HepG2 (cell line): ENCODE data around the gene BTBD6. TPM values are rescaled to one million over a fixed set of nuclear protein-coding genes. Genes with fewer than 3 reads are reported as not detected.

Experiments
- ATAC-seq: fragments of 200-7000 bp; cut with Tn5 transposase; 3 replicates; pipeline ENCODE4 v1.9.1; 2020; ENCODE audit warnings: mild to moderate bottlenecking, moderate library complexity
- BruUV-seq: library from RNA; stranded (reverse); fragments of 400-500 nt; replicated peaks from 2 replicates; lab custom pipeline; 2021; lab: Mats Ljungman, UMichigan
- CTCF ChIA-PET: fragments of 300-600 bp; formaldehyde crosslinking; extraction: SDS; loops from one replicate; lab custom pipeline; 2021; ENCODE audit warnings: low total read pairs, inconsistent platforms, low intra/inter-chr PET ratio; lab: Yijun Ruan, JAX
- POLR2A ChIA-PET: fragments of 350-600 bp; sonication (Branson Sonifier 250); formaldehyde crosslinking; loops from one replicate; lab custom pipeline; 2020; ENCODE audit warnings: antibody characterized with exemption, inconsistent platforms; lab: Yijun Ruan, JAX
- DNase-seq: peaks from one replicate; pipeline ENCODE4 v3.0.0-alpha.2; 2015; ENCODE audit warnings: low spot score
- FAIRE-seq: peaks from 3 replicates; lab custom pipeline; 2011; peaks lifted over from hg19 to GRCh38; lab: Jason Lieb, UNC
- H2AFZ ChIP-seq: one replicate; pipeline ENCODE4 v1.6.1; 2011; ENCODE audit warnings: low read length, inconsistent platforms
- H3K27ac ChIP-seq: fragments of 300-600 bp; 3 replicates; pipeline ENCODE4 v1.8.0; 2011; ENCODE audit warnings: mixed run types, mild to moderate bottlenecking, mixed read lengths, low read length, inconsistent platforms; ENCODE audit not compliant: insufficient read depth; ENCODE audit errors: extremely low read length
- H3K27me3 ChIP-seq, 2 experiments: fragments of 200-600 bp in 1 of 2; 2 replicates in 1 of 2; 3 replicates in 1 of 2; pipeline versions ENCODE4 v1.6.0 to v1.8.0; 2011; ENCODE audit warnings: low read length in 2 of 2, mild to moderate bottlenecking in 2 of 2, moderate library complexity in 2 of 2, inconsistent platforms in 1 of 2; ENCODE audit not compliant: insufficient read depth in 2 of 2, control insufficient read depth in 1 of 2
- H3K36me3 ChIP-seq, 2 experiments: fragments of 200-600 bp in 1 of 2; replicated peaks in 1 of 2; 2 replicates in 1 of 2; 3 replicates in 1 of 2; pipeline versions ENCODE4 v1.5.1 to v1.8.0; 2011; ENCODE audit warnings: low read length in 2 of 2, inconsistent platforms in 1 of 2; ENCODE audit not compliant: insufficient read depth in 2 of 2, control insufficient read depth in 1 of 2
- H3K4me1 ChIP-seq: 2 replicates; pipeline ENCODE4 v1.5.1; 2012; ENCODE audit warnings: low read length, inconsistent platforms; ENCODE audit not compliant: insufficient read depth
- H3K4me2 ChIP-seq: 2 replicates; pipeline ENCODE4 v1.6.0; 2011; ENCODE audit warnings: low read depth, low read length, inconsistent platforms
- H3K4me3 ChIP-seq, 3 experiments: fragments of 200-600 bp in 1 of 3; sonication (generic), shearing (Covaris generic) in 1 of 3; replicated peaks in 1 of 3; 2 replicates each; pipeline ENCODE4 v1.5.1; 2011 to 2016; ENCODE audit warnings: low read length in 3 of 3, inconsistent platforms in 2 of 3, low read depth in 2 of 3, mild to moderate bottlenecking in 2 of 3, control low read depth in 1 of 3, mixed read lengths in 1 of 3; ENCODE audit not compliant: insufficient read depth in 1 of 3
- H3K79me2 ChIP-seq: one replicate; pipeline ENCODE4 v1.6.1; 2011; ENCODE audit warnings: low read length, inconsistent platforms; ENCODE audit not compliant: insufficient read depth
- H3K9ac ChIP-seq: 2 replicates; pipeline ENCODE4 v1.6.0; 2011; ENCODE audit warnings: mild to moderate bottlenecking, low read depth, low read length, inconsistent platforms; ENCODE audit not compliant: insufficient read depth
- H3K9me3 ChIP-seq: 2 replicates; pipeline ENCODE4 v1.5.1; 2012; ENCODE audit warnings: mild to moderate bottlenecking, low read length
- H4K20me1 ChIP-seq: 2 replicates; pipeline ENCODE4 v1.6.0; 2011; ENCODE audit warnings: inconsistent platforms, mild to moderate bottlenecking, low read length, moderate library complexity; ENCODE audit not compliant: insufficient read depth
- AGO2 ChIP-seq: fragments of 200-400 bp; formaldehyde crosslinking; optimal IDR thresholded peaks from 2 replicates; pipeline ENCODE3; 2017; ENCODE audit warnings: mild to moderate bottlenecking, low read depth, low read length, moderate library complexity
- RBM22 ChIP-seq: fragments of 200-400 bp; formaldehyde crosslinking; optimal IDR thresholded peaks from 2 replicates; pipeline ENCODE3; 2017; ENCODE audit warnings: mild to moderate bottlenecking, low read length, moderate library complexity
- ZBTB3 ChIP-seq: sonication (generic); formaldehyde crosslinking; IDR thresholded peaks from 2 replicates; pipeline ENCODE4 v1.4.0; 2020; ENCODE audit warnings: low read depth, mild to moderate bottlenecking, moderate library complexity, missing genetic modification reagents, borderline replicate concordance
- ZKSCAN8 ChIP-seq: IDR thresholded peaks from 2 replicates; pipeline ENCODE4 v1.6.1; 2016; ENCODE audit warnings: borderline replicate concordance, missing genetic modification reagents, missing compliant biosample characterization
- WGBS: methylation state at CpG from one replicate; pipeline ENCODE4 v1.1.6; 2017; ENCODE audit warnings: low lambda C conversion rate; 5-methylcytosine and 5-hydroxymethylcytosine counted together
- in situ Hi-C: cut with HindIII; loops from 2 replicates; pipeline ENCODE4 v1.10.0; 2017; ENCODE audit warnings: low pct_unique_long_range_greater_than_20kb; ENCODE audit not compliant: extremely low pct_ligation_motif_present
- intact Hi-C: fragments of 100-400 bp; cut with micrococcal nuclease; formaldehyde crosslinking; loops from one replicate; pipeline ENCODE4 v1.10.0; 2022; ENCODE audit not compliant: unreplicated experiment
- polyA plus RNA-seq, 8 experiments: library from polyadenylated mRNA; depleted of rRNA in 3 of 8; stranded (reverse) in 7 of 8; unstranded in 1 of 8; fragments of >200 nt; fragmentation: Illumina TruSeq in 4 of 8; extraction: Trizol in 4 of 8; gene quantifications; 2 replicates each; pipeline versions ENCODE4 v1.2.1 to v1.2.3, GENCODE V29; 2011 to 2016; ENCODE audit warnings: low read depth in 4 of 8, missing spikeins in 1 of 8, mixed read lengths in 1 of 8; ENCODE audit not compliant: insufficient read depth in 1 of 8
- total RNA-seq, 5 experiments: library from RNA; depleted of rRNA; stranded (reverse); fragments of >200 nt; fragmentation: Illumina TruSeq; extraction: Trizol; gene quantifications; 2 replicates each; pipeline ENCODE4 v1.2.3, GENCODE V29; 2016; ENCODE audit warnings: low read depth in 1 of 5

BTBD6 gene
- total and polyA plus RNA-seq, 2 of the 13 experiments (the other 11 are each of a cell fraction or from before 2014, with no cell fraction given), result not detected

DNA sequence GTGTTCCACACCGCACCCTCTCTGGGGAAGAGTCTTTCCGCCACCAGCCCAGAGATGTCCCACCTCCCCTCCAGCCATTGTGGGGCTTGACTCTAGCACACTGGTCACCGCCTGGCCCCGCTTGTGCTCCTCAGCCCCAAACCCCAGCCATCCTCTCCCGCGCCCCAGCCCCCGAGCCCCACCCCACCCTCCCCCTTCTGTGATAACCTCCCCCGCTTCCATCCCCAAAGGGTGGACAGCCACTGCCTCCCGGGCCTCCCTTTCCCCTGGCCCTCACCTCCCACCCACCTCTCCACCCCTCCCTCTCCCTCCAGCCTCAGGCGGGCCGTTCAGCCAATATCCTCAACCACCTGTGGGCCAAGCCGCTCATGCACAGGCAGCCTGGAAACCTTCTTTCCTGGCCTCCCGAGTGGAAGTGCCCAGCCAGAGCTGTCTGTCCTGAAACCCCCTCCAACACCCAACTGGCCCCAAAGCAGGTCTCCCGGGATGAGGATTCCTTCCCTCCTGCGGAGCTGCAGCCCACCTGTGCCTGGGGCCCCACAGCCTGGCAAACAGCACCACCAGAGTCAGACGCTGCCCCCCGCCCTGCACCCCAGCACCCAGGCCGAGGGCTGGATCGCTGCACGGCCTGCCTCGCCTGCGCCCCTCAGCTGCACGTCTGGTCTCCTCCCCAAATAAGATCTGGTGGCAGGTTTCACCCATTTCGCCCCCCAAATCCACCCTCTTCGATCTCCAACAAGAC is 40.2 kb upstream of the BTBD6 start:
- Histone ChIP-seq H3K9me3 (no peaks in the 10 kb centered on the region), H3K27ac (no peak overlapping the region), H3K4me2 (no peak overlapping the region), H3K36me3 (peaks cover 3 to 5% of the 10 kb centered on the region in 2 experiments; a peak in 2 of 5 replicates), H4K20me1 (no peaks in the 10 kb centered on the region; the same call in 1 of the 2 replicates), H2AFZ (no peak overlapping the region), H3K4me1 (peaks cover 7% of the 10 kb centered on the region; the same call in 1 of the 2 replicates), H3K27me3 (no peaks in the 10 kb centered on the region; a peak in 2 of 5 replicates), H3K79me2 (no peaks in the 10 kb centered on the region), H3K9ac (no peak overlapping the region), H3K4me3 (no peak overlapping the region)
- in situ Hi-C loops (no loop called here), intact Hi-C loops (no loop called here)
- DNase-seq, result no peak
- TF ChIP-seq AGO2, result peak; percentile 24
- no peak for TF ChIP-seq ZBTB3 (CRISPR knock-in tag)
- peak; percentile 6 for TF ChIP-seq RBM22
- ATAC-seq, result no peak
- ChIA-PET POLR2A (no interaction called here), CTCF (no interaction called here)
- no peak for FAIRE-seq
- no TSS peak for BruUV-seq
- WGBS, result 63% methylated on average over 16 of the region's 25 CpGs

- H3K36me3 ChIP-seq, result peaks cover 6 to 8% of the 10 kb centered on the region in 2 experiments; a peak in 3 of 5 replicates
- H3K4me2 ChIP-seq, result no peak overlapping the region
- ChIA-PET CTCF (no interaction called here), POLR2A (no interaction called here)
- H3K4me1 ChIP-seq, result peaks cover 7% of the 10 kb centered on the region; the same call in 1 of the 2 replicates
- no TSS peak for BruUV-seq
- H3K79me2 ChIP-seq, result no peaks in the 10 kb centered on the region
- no peak for TF ChIP-seq ZKSCAN8 (CRISPR knock-in tag)
- no peak for DNase-seq
- in situ Hi-C loops, result no loop called here
- no peaks in the 10 kb centered on the region for H3K9me3 ChIP-seq
- H4K20me1 ChIP-seq, result no peaks in the 10 kb centered on the region; the same call in 1 of the 2 replicates
- H3K9ac ChIP-seq, result no peak overlapping the region
- no peak for FAIRE-seq
- 63% methylated on average over 4 of the region's 12 CpGs for WGBS
- H2AFZ ChIP-seq, result no peak overlapping the region
- H3K27ac ChIP-seq, result no peak overlapping the region
- no peaks in the 10 kb centered on the region; a peak in 2 of 5 replicates for H3K27me3 ChIP-seq
- intact Hi-C loops, result no loop called here
- no peak overlapping the region for H3K4me3 ChIP-seq
- ATAC-seq, result no peak
Measured at GRCh38 chr14:105208738-105209075, 39.6 kb upstream of the BTBD6 start.
